ENCODE results near the gene KCNQ2. TPM values are rescaled to one million over a fixed set of nuclear protein-coding genes. Genes with fewer than 3 reads are reported as not detected.

Gene KCNQ2
- total RNA-seq, 4 donors from 2014 or later: 0.76 TPM; not detected in 3

GRCh38 chr20:63351326-63351700 lies 121.1 kb downstream of the KCNQ2 start:
- no peak for TF ChIP-seq CTCF (IDR thresholded peaks at IDR 0.05)
- no peak for TF ChIP-seq EP300 (IDR thresholded peaks at IDR 0.05)
- TF ChIP-seq POLR2A (IDR thresholded peaks at IDR 0.05): no peak
- no peak for TF ChIP-seq POLR2AphosphoS5 (IDR thresholded peaks at IDR 0.05)
- peaks cover 8% of the 10 kb centered on the region for H3K4me1 ChIP-seq
- WGBS: 96% methylated on average over 9 of the region's 12 CpGs
- DNase-seq (ENCODE audit: low spot score in 2 of 2): no peak
- no peak overlapping the region for H3K27ac ChIP-seq
- H3K9me3 ChIP-seq: no peaks in the 10 kb centered on the region
- no peak overlapping the region for H3K4me3 ChIP-seq
- H3K36me3 ChIP-seq: no peaks in the 10 kb centered on the region
- peaks cover 57% of the 10 kb centered on the region for H3K27me3 ChIP-seq

- Histone ChIP-seq H3K27ac (no peak overlapping the region), H3K27me3 (peaks cover 57% of the 10 kb centered on the region), H3K36me3 (no peaks in the 10 kb centered on the region), H3K9me3 (no peaks in the 10 kb centered on the region), H3K4me1 (peaks cover 14% of the 10 kb centered on the region), H3K4me3 (no peak overlapping the region)
- no peak for DNase-seq (ENCODE audit: low spot score in 2 of 2)
- TF ChIP-seq POLR2A (IDR thresholded peaks at IDR 0.05) (no peak), CTCF (IDR thresholded peaks at IDR 0.05) (no peak), EP300 (IDR thresholded peaks at IDR 0.05) (no peak), POLR2AphosphoS5 (IDR thresholded peaks at IDR 0.05) (no peak)
- 86% methylated on average over 46 of the region's 46 CpGs for WGBS
Measured at GRCh38 chr20:63350597-63351325, 121.7 kb downstream of the KCNQ2 start.

Other genes with a start within 250 kb of the KCNQ2 start
- 1 to 10 TPM in 3 of 4 donors, under 1 TPM in 1; 0.49 to 3.0 (median 1.7) TPM for gene BIRC7, start 236.8 kb downstream of the KCNQ2 start, total RNA-seq
- under 1 TPM in 1 of 4 donors, not detected in 3; 0.42 TPM for gene NKAIN4, start 218.2 kb downstream of the KCNQ2 start, total RNA-seq
- gene ARFGAP1, start 199.8 kb downstream of the KCNQ2 start, total RNA-seq: 10 to 100 TPM; 38.6 to 84.9 (median 43.4) TPM
- not detected for gene COL20A1, start 179.5 kb downstream of the KCNQ2 start, total RNA-seq
- not detected for gene CHRNA4, start 111.3 kb downstream of the KCNQ2 start, total RNA-seq
- gene EEF1A2, start 26.4 kb upstream of the KCNQ2 start, total RNA-seq: 10 to 100 TPM in 3 of 4 donors, 1 to 10 TPM in 1; 4.8 to 13.4 (median 12.0) TPM
- gene PPDPF, start 48.1 kb upstream of the KCNQ2 start, total RNA-seq: 100 to 1,000 TPM; 151 to 352 (median 299) TPM
- gene PTK6, start 64.7 kb upstream of the KCNQ2 start, total RNA-seq: 10 to 100 TPM; 58.0 to 70.6 (median 65.6) TPM
- 1 to 10 TPM in 1 of 4 donors, not detected in 3; 1.3 TPM for gene SRMS, start 75.1 kb upstream of the KCNQ2 start, total RNA-seq
- under 1 TPM in 2 of 4 donors, not detected in 2; 0.25 to 0.36 TPM for gene FNDC11, start 81.5 kb upstream of the KCNQ2 start, total RNA-seq
- gene HELZ2, start 101.6 kb upstream of the KCNQ2 start, total RNA-seq: 10 to 100 TPM; 22.8 to 36.6 (median 31.8) TPM
- 10 to 100 TPM; 15.5 to 18.5 (median 16.4) TPM for gene GMEB2, start 154.4 kb upstream of the KCNQ2 start, total RNA-seq
- gene STMN3, start 180.8 kb upstream of the KCNQ2 start, total RNA-seq: 10 to 100 TPM; 14.2 to 20.7 (median 17.0) TPM
- 10 to 100 TPM in 2 of 4 donors, 1 to 10 TPM in 2; 6.9 to 26.6 (median 13.9) TPM for gene RTEL1, start 185.7 kb upstream of the KCNQ2 start, total RNA-seq
- gene TNFRSF6B, start 224.0 kb upstream of the KCNQ2 start, total RNA-seq: 10 to 100 TPM in 2 of 4 donors, 1 to 10 TPM in 2; 2.1 to 16.1 (median 11.1) TPM
- gene ARFRP1, start 235.3 kb upstream of the KCNQ2 start, total RNA-seq: 10 to 100 TPM; 22.1 to 31.9 (median 27.6) TPM
- 10 to 100 TPM; 21.7 to 25.8 (median 23.3) TPM for gene ZGPAT, start 235.4 kb upstream of the KCNQ2 start, total RNA-seq